ENCODE data around the gene PTPRB. TPM values are rescaled to one million over a fixed set of nuclear protein-coding genes. Genes with fewer than 3 reads are reported as not detected.

PTPRB gene
- total RNA-seq, 1 experiment from 2014 or later: not detected

GRCh38 chr12:70487440-70487839, 149.8 kb downstream of the PTPRB start:
- Histone ChIP-seq H3K4me3 (ENCODE audit: low read depth, low read length, poor library complexity, severe bottlenecking) (no peak overlapping the region), H3K9me3 (ENCODE audit: low read depth, low read length, poor library complexity, severe bottlenecking) (no peaks in the 10 kb centered on the region), H3K4me1 (ENCODE audit: insufficient read depth, low read length, poor library complexity, severe bottlenecking) (no peaks in the 10 kb centered on the region), H3K27me3 (replicated peaks; ENCODE audit: insufficient read depth, low read depth, low read length, poor library complexity) (no peaks in the 10 kb centered on the region), H3K36me3 (ENCODE audit: insufficient read depth, low read length, poor library complexity, severe bottlenecking) (no peaks in the 10 kb centered on the region), H3K27ac (ENCODE audit: low read depth, low read length, poor library complexity, severe bottlenecking) (no peak overlapping the region)
- TF ChIP-seq CTCF (conservative IDR thresholded peaks at IDR 0.05; ENCODE audit: low read depth, low read length): no peak
- no peak for TF ChIP-seq EZH2 (IDR thresholded peaks at IDR 0.05; ENCODE audit: borderline replicate concordance, low read depth, low read length, poor library complexity, severe bottlenecking)
- BruUV-seq (replicated peaks): no TSS peak
- CTCF ChIA-PET: no interaction called here
- intact Hi-C loops (cut with micrococcal nuclease; ENCODE audit: unreplicated experiment): no loop called here
- POLR2A ChIA-PET (ENCODE audit: low non-redundant PET): interaction anchor here (0.7 kb wide), 1 partner anchor 21 kb away, joined by 3 read pairs; no protein-coding TSS in a partner anchor
- DNase-seq (ENCODE audit: low spot score): no peak

GRCh38 chr12:70486588-70486987, 150.6 kb downstream of the PTPRB start:
- ChIA-PET POLR2A (ENCODE audit: low non-redundant PET) (no interaction called here), CTCF (no interaction called here)
- H3K36me3 ChIP-seq (ENCODE audit: insufficient read depth, low read length, poor library complexity, severe bottlenecking): no peaks in the 10 kb centered on the region
- intact Hi-C loops (cut with micrococcal nuclease; ENCODE audit: unreplicated experiment): no loop called here
- H3K4me3 ChIP-seq (ENCODE audit: low read depth, low read length, poor library complexity, severe bottlenecking): no peak overlapping the region
- no peaks in the 10 kb centered on the region for H3K27me3 ChIP-seq (replicated peaks; ENCODE audit: insufficient read depth, low read depth, low read length, poor library complexity)
- no peaks in the 10 kb centered on the region for H3K9me3 ChIP-seq (ENCODE audit: low read depth, low read length, poor library complexity, severe bottlenecking)
- TF ChIP-seq EZH2 (IDR thresholded peaks at IDR 0.05; ENCODE audit: borderline replicate concordance, low read depth, low read length, poor library complexity, severe bottlenecking) (no peak), CTCF (conservative IDR thresholded peaks at IDR 0.05; ENCODE audit: low read depth, low read length) (no peak)
- no peak for DNase-seq (ENCODE audit: low spot score)
- H3K27ac ChIP-seq (ENCODE audit: low read depth, low read length, poor library complexity, severe bottlenecking): no peak overlapping the region
- H3K4me1 ChIP-seq (ENCODE audit: insufficient read depth, low read length, poor library complexity, severe bottlenecking): no peaks in the 10 kb centered on the region
- no TSS peak for BruUV-seq (replicated peaks)

- Histone ChIP-seq H3K27me3 (replicated peaks; ENCODE audit: insufficient read depth, low read depth, low read length, poor library complexity) (no peaks in the 10 kb centered on the region), H3K4me1 (ENCODE audit: insufficient read depth, low read length, poor library complexity, severe bottlenecking) (no peaks in the 10 kb centered on the region), H3K27ac (ENCODE audit: low read depth, low read length, poor library complexity, severe bottlenecking) (no peak overlapping the region), H3K9me3 (ENCODE audit: low read depth, low read length, poor library complexity, severe bottlenecking) (no peaks in the 10 kb centered on the region), H3K36me3 (ENCODE audit: insufficient read depth, low read length, poor library complexity, severe bottlenecking) (no peaks in the 10 kb centered on the region), H3K4me3 (ENCODE audit: low read depth, low read length, poor library complexity, severe bottlenecking) (no peak overlapping the region)
- CTCF ChIA-PET: no interaction called here
- POLR2A ChIA-PET (ENCODE audit: low non-redundant PET): no interaction called here
- intact Hi-C loops (cut with micrococcal nuclease; ENCODE audit: unreplicated experiment): no loop called here
- no peak for DNase-seq (ENCODE audit: low spot score)
- BruUV-seq (replicated peaks): no TSS peak
- TF ChIP-seq CTCF (conservative IDR thresholded peaks at IDR 0.05; ENCODE audit: low read depth, low read length) (no peak), EZH2 (IDR thresholded peaks at IDR 0.05; ENCODE audit: borderline replicate concordance, low read depth, low read length, poor library complexity, severe bottlenecking) (no peak)
Measured at GRCh38 chr12:70485704-70486103, 151.5 kb downstream of the PTPRB start.
